Parathyroid adenoma (tissue), 2 donors: Measurements from ENCODE around the gene USB1.
"Not testable (repeated sequence)": the region's sequence is repeated elsewhere in the genome, so short reads cannot be mapped to it uniquely, and the experiment has no call there.

Experiments
- H2AFZ ChIP-seq: fragments of 300-600 bp; sonication (generic); one replicate; pipeline ENCODE4 v1.7.0; 2017; ENCODE audit warnings: antibody characterized with exemption, mild to moderate bottlenecking
- H3K27ac ChIP-seq: fragments of 300-600 bp; sonication (generic); one replicate; pipeline ENCODE4 v1.7.0; 2017
- H3K27me3 ChIP-seq: fragments of 300-600 bp; sonication (generic); one replicate; pipeline ENCODE4 v1.7.0; 2017; ENCODE audit warnings: low read length; ENCODE audit not compliant: control insufficient read depth, insufficient read depth
- H3K36me3 ChIP-seq: fragments of 300-600 bp; sonication (generic); one replicate; pipeline ENCODE4 v1.7.0; 2017; ENCODE audit warnings: low read length; ENCODE audit not compliant: control insufficient read depth, insufficient read depth
- H3K4me1 ChIP-seq: fragments of 300-600 bp; sonication (generic); one replicate; pipeline ENCODE4 v1.7.0; 2017; ENCODE audit warnings: control low read depth
- H3K4me2 ChIP-seq: fragments of 300-600 bp; sonication (generic); one replicate; pipeline ENCODE4 v1.7.0; 2017; ENCODE audit warnings: low read length
- H3K4me3 ChIP-seq: fragments of 300-600 bp; sonication (generic); one replicate; pipeline ENCODE4 v1.7.0; 2017; ENCODE audit warnings: low read depth, low read length
- H3K79me2 ChIP-seq: fragments of 300-600 bp; sonication (generic); one replicate; pipeline ENCODE4 v1.7.0; 2017; ENCODE audit warnings: control low read depth
- H3K9ac ChIP-seq: fragments of 300-600 bp; sonication (generic); one replicate; pipeline ENCODE4 v1.7.0; 2017; ENCODE audit warnings: mild to moderate bottlenecking
- H3K9me3 ChIP-seq: fragments of 300-600 bp; sonication (generic); one replicate; pipeline ENCODE4 v1.7.0; 2017; ENCODE audit warnings: low read length; ENCODE audit not compliant: control insufficient read depth
- CTCF ChIP-seq: fragments of 300-600 bp; sonication (generic); IDR thresholded peaks from one replicate; pipeline ENCODE4 v1.7.0; 2017; ENCODE audit warnings: antibody characterized with exemption, mild to moderate bottlenecking
- donor health status: primary hyperparathyroidism.

The USB1 gene

GRCh38 chr16:57999971-58000705 lies 1.1 kb upstream of the USB1 start, which contains the start of gene ZNF319:
ZNF319 (minus strand) TSS chr16:58000672; CDS start chr16:57998265, 2,407 bp downstream.
- Histone ChIP-seq H3K4me1 (peaks cover 8% of the 10 kb centered on the region), H3K27me3 (no peaks in the 10 kb centered on the region), H3K36me3 (no peaks in the 10 kb centered on the region), H3K9me3 (no peaks in the 10 kb centered on the region), H3K4me3 (peak within 1 kb of the TSS; percentile 75), H2AFZ (peak within 1 kb of the TSS; percentile 100), H3K27ac (peak within 1 kb of the TSS; percentile 84), H3K79me2 (peaks cover 2% of the 10 kb centered on the region), H3K9ac (peak within 1 kb of the TSS; percentile 38), H3K4me2 (peak within 1 kb of the TSS; percentile 93)
- TF ChIP-seq CTCF: no peak

GRCh38 chr16:58001781-58002415 lies 691 bp downstream of the USB1 start:
- Histone ChIP-seq H3K79me2 (peaks cover 5% of the 10 kb centered on the region), H3K4me1 (peaks cover 8% of the 10 kb centered on the region), H3K4me2 (peak overlapping the region; percentile 89), H3K36me3 (no peaks in the 10 kb centered on the region), H3K27me3 (no peaks in the 10 kb centered on the region), H3K4me3 (peak overlapping the region; percentile 75), H2AFZ (peak overlapping the region; percentile 38), H3K9me3 (no peaks in the 10 kb centered on the region), H3K9ac (no peak overlapping the region), H3K27ac (no peak overlapping the region)
- no peak for TF ChIP-seq CTCF

DNA sequence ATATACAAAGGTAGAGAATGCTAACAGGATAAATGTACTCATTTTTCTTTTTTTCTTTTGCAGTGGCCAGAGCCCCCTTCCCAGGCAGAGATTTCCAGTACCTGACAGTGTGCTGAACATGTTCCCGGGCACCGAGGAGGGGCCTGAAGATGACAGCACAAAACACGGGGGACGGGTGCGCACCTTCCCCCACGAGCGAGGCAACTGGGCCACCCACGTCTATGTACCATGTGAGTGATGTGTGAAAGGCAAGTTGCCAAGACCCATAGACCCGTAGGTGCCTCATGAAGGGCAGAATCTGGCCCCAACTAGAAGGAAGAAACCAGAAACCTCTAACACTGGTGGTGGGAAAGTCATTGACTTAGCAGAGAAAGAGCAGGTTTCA lies 1.2 kb downstream of the USB1 start:
- no peak overlapping the region for H3K9ac ChIP-seq
- no peak overlapping the region for H2AFZ ChIP-seq
- H3K27ac ChIP-seq: no peak overlapping the region
- H3K4me3 ChIP-seq: no peak overlapping the region
- TF ChIP-seq CTCF: no peak
- H3K9me3 ChIP-seq: no peaks in the 10 kb centered on the region
- peaks cover 8% of the 10 kb centered on the region for H3K4me1 ChIP-seq
- H3K27me3 ChIP-seq: no peaks in the 10 kb centered on the region
- no peak overlapping the region for H3K4me2 ChIP-seq
- H3K36me3 ChIP-seq: no peaks in the 10 kb centered on the region
- peaks cover 5% of the 10 kb centered on the region for H3K79me2 ChIP-seq

GRCh38 chr16:58002936-58003335 lies 1.7 kb downstream of the USB1 start:
- Histone ChIP-seq H3K9me3 (no peaks in the 10 kb centered on the region), H3K27ac (no peak overlapping the region), H3K9ac (no peak overlapping the region), H3K36me3 (no peaks in the 10 kb centered on the region), H3K79me2 (peaks cover 5% of the 10 kb centered on the region), H3K4me2 (no peak overlapping the region), H3K4me3 (no peak overlapping the region), H2AFZ (no peak overlapping the region), H3K27me3 (no peaks in the 10 kb centered on the region), H3K4me1 (peaks cover 8% of the 10 kb centered on the region)
- no peak for TF ChIP-seq CTCF

- not testable (repeated sequence) for H2AFZ ChIP-seq, H3K27ac ChIP-seq
These were observed 3.5 kb downstream of the USB1 start for GRCh38 chr16:58004736-58005135.

More at GRCh38 chr16:58004736-58005135, 3.5 kb downstream of the USB1 start:
- H3K9me3 ChIP-seq, H3K4me2 ChIP-seq, H3K36me3 ChIP-seq, H3K27me3 ChIP-seq, H3K79me2 ChIP-seq, H3K4me1 ChIP-seq, H3K9ac ChIP-seq, H3K4me3 ChIP-seq: not testable (repeated sequence)
